HCT116 (cell line): ENCODE results near the gene ADORA1. TPM values are rescaled to one million over a fixed set of nuclear protein-coding genes. Genes with fewer than 3 reads are reported as not detected.

ENCODE experiments used
- ATAC-seq: fragments of 200-7000 bp; cut with Tn5 transposase; 2 replicates; pipeline ENCODE4 v1.9.1; 2020; ENCODE audit warnings: mild to moderate bottlenecking, moderate library complexity
- BruUV-seq: library from RNA; stranded (reverse); fragments of 400-500 nt; replicated peaks from 2 replicates; lab custom pipeline; 2021; lab: Mats Ljungman, UMichigan
- CTCF ChIA-PET: fragments of 300-600 bp; sonication (Branson Sonifier 250); formaldehyde crosslinking; loops from one replicate; lab custom pipeline; 2021; ENCODE audit warnings: antibody characterized with exemption; lab: Charles Lee
- POLR2A ChIA-PET: fragments of 300-600, 350-600 bp; sonication (Branson Sonifier 250); formaldehyde crosslinking; loops from one replicate; lab custom pipeline; 2021; ENCODE audit warnings: antibody characterized with exemption; lab: Charles Lee
- RAD21 ChIA-PET, 2 experiments: fragments of 300-600 bp; sonication (Branson Sonifier 250); formaldehyde crosslinking; loops; one replicate each; lab custom pipeline; 2023; ENCODE audit warnings: low total read pairs in 2 of 2; ENCODE audit not compliant: uncharacterized antibody in 2 of 2, unreplicated experiment in 2 of 2, low non-redundant PET in 1 of 2; lab: Charles Lee
- DNase-seq: peaks from one replicate; pipeline ENCODE4 v3.0.0-alpha.2; 2010; ENCODE audit warnings: low read depth, low spot score
- H2AFZ ChIP-seq: fragments of 200-600 bp; shearing (Covaris generic), sonication (generic); 2 replicates; pipeline ENCODE4 v1.6.1; 2017; ENCODE audit warnings: low read depth, mixed run types, mixed read lengths, antibody characterized with exemption, low read length; ENCODE audit not compliant: poor library complexity, severe bottlenecking
- H3K27ac ChIP-seq: 2 replicates; pipeline ENCODE4 v1.5.1; 2012; ENCODE audit warnings: low read depth, low read length
- H3K27me3 ChIP-seq: fragments of 200-600 bp; sonication (generic); 2 replicates; pipeline ENCODE4 v1.6.1; 2016; ENCODE audit warnings: mixed run types, low read length, mixed read lengths; ENCODE audit not compliant: insufficient read depth
- H3K36me3 ChIP-seq, 2 experiments: fragments of 200-500 bp in 1 of 2; fragments of 200-600 bp in 1 of 2; sonication (Bioruptor generic) in 1 of 2; sonication (generic) in 1 of 2; 2 replicates each; pipeline versions ENCODE4 v1.5.1 to v1.6.1; 2014 to 2016; ENCODE audit warnings: low read length in 2 of 2, inconsistent platforms in 1 of 2, mixed read lengths in 1 of 2, mixed run types in 1 of 2; ENCODE audit not compliant: insufficient read depth in 2 of 2, control insufficient read depth in 1 of 2
- H3K4me1 ChIP-seq, 2 experiments: fragments of 200-600 bp in 1 of 2; sonication (generic) in 1 of 2; 2 replicates each; pipeline versions ENCODE4 v1.5.1 to v1.6.1; 2012 to 2017; ENCODE audit warnings: low read length in 2 of 2, inconsistent platforms in 1 of 2, mild to moderate bottlenecking in 1 of 2, mixed read lengths in 1 of 2, mixed run types in 1 of 2, moderate library complexity in 1 of 2; ENCODE audit not compliant: insufficient read depth in 2 of 2, control insufficient read depth in 1 of 2
- H3K4me2 ChIP-seq: fragments of 200-600 bp; sonication (generic); 2 replicates; pipeline ENCODE4 v1.6.1; 2017; ENCODE audit warnings: mixed run types, low read length, mixed read lengths
- H3K4me3 ChIP-seq, 2 experiments: fragments of 200-600 bp in 1 of 2; sonication (generic) in 1 of 2; replicated peaks in 1 of 2; 2 replicates each; pipeline ENCODE4 v1.5.1; 2011 to 2016; ENCODE audit warnings: low read length in 2 of 2, control low read depth in 1 of 2, low read depth in 1 of 2, mild to moderate bottlenecking in 1 of 2, mixed read lengths in 1 of 2, mixed run types in 1 of 2
- H3K79me2 ChIP-seq: fragments of 200-600 bp; sonication (generic); 2 replicates; pipeline ENCODE4 v1.6.1; 2017; ENCODE audit warnings: mild to moderate bottlenecking, mixed run types, low read length, moderate library complexity, mixed read lengths; ENCODE audit not compliant: insufficient read depth
- H3K9ac ChIP-seq: fragments of 200-600 bp; sonication (generic); 2 replicates; pipeline ENCODE4 v1.6.1; 2016; ENCODE audit warnings: low read length, mixed read lengths
- H3K9me2 ChIP-seq: fragments of 200-600 bp; sonication (generic), shearing (Covaris generic); 2 replicates; pipeline ENCODE4 v1.6.1; 2017; ENCODE audit warnings: mixed run types, mild to moderate bottlenecking, moderate library complexity; ENCODE audit not compliant: insufficient read depth
- H3K9me3 ChIP-seq, 2 experiments: fragments of 200-500 bp in 1 of 2; fragments of 200-600 bp in 1 of 2; sonication (Bioruptor generic) in 1 of 2; sonication (generic) in 1 of 2; 2 replicates each; pipeline ENCODE4 v1.6.1; 2014 to 2017; ENCODE audit warnings: low read length in 2 of 2, mixed read lengths in 2 of 2, inconsistent platforms in 1 of 2, low read depth in 1 of 2, mild to moderate bottlenecking in 1 of 2, mixed run types in 1 of 2, moderate library complexity in 1 of 2; ENCODE audit not compliant: control insufficient read depth in 1 of 2, insufficient read depth in 1 of 2
- H4K20me1 ChIP-seq: fragments of 200-600 bp; sonication (generic), shearing (Covaris generic); 2 replicates; pipeline ENCODE4 v1.6.1; 2017; ENCODE audit warnings: mixed run types, mild to moderate bottlenecking, moderate library complexity; ENCODE audit not compliant: insufficient read depth
- ATF3 ChIP-seq: IDR thresholded peaks from 2 replicates; pipeline ENCODE4 v1.6.1; 2012
- ELF1 ChIP-seq: IDR thresholded peaks from 2 replicates; pipeline ENCODE4 v1.6.1; 2012; ENCODE audit warnings: low read depth, borderline replicate concordance
- MAX ChIP-seq: IDR thresholded peaks from 2 replicates; pipeline ENCODE4 v1.6.1; 2012
- POLR2A ChIP-seq: IDR thresholded peaks from 2 replicates; pipeline ENCODE4 v1.7.0; 2011; ENCODE audit warnings: borderline replicate concordance; ENCODE audit not compliant: insufficient read depth, insufficient read length; ENCODE audit errors: extremely low read depth
- RAD21 ChIP-seq: IDR thresholded peaks from 2 replicates; pipeline ENCODE4 v1.6.1; 2012; ENCODE audit warnings: low read depth, mild to moderate bottlenecking
- intact Hi-C: fragments of 100-400 bp; cut with micrococcal nuclease; formaldehyde crosslinking; loops from 2 replicates; pipeline ENCODE4 v1.10.0; 2022
- total RNA-seq: library from RNA; stranded (reverse); gene quantifications from one replicate; pipeline ENCODE4 v1.2.1, GENCODE V29; 2021; ENCODE audit not compliant: unreplicated experiment
- TF ChIP-seq, protein P1 (sequence below): IDR thresholded peaks from 2 replicates; pipeline ENCODE4 v1.6.1; 2011; ENCODE audit warnings: mild to moderate bottlenecking, low read length, moderate library complexity; ENCODE audit not compliant: insufficient replicate concordance; ENCODE audit errors: extremely low read depth

ADORA1 gene
- total RNA-seq, 1 experiment from 2014 or later: 2.8 TPM

GRCh38 chr1:203103829-203104495 lies 23.6 kb upstream of the ADORA1 start:
- intact Hi-C loops: no loop called here
- ChIA-PET CTCF (interaction anchor here (1.7 kb wide), 1 partner anchor 14 kb away, joined by 6 read pairs; no protein-coding TSS in a partner anchor), RAD21 (no interaction called here), POLR2A (no interaction called here)
- Histone ChIP-seq H4K20me1 (no peaks in the 10 kb centered on the region), H2AFZ (no peak overlapping the region), H3K27ac (no peak overlapping the region), H3K4me3 (no peak overlapping the region), H3K9me3 (no peaks in the 10 kb centered on the region), H3K4me1 (no peaks in the 10 kb centered on the region; a peak in 1 of 4 replicates), H3K27me3 (peaks cover 24% of the 10 kb centered on the region), H3K9me2 (no peaks in the 10 kb centered on the region), H3K4me2 (no peak overlapping the region), H3K79me2 (no peaks in the 10 kb centered on the region), H3K36me3 (no peaks in the 10 kb centered on the region), H3K9ac (no peak overlapping the region)
- ATAC-seq (no peak), DNase-seq (no peak)
- TF ChIP-seq, protein P1, sequence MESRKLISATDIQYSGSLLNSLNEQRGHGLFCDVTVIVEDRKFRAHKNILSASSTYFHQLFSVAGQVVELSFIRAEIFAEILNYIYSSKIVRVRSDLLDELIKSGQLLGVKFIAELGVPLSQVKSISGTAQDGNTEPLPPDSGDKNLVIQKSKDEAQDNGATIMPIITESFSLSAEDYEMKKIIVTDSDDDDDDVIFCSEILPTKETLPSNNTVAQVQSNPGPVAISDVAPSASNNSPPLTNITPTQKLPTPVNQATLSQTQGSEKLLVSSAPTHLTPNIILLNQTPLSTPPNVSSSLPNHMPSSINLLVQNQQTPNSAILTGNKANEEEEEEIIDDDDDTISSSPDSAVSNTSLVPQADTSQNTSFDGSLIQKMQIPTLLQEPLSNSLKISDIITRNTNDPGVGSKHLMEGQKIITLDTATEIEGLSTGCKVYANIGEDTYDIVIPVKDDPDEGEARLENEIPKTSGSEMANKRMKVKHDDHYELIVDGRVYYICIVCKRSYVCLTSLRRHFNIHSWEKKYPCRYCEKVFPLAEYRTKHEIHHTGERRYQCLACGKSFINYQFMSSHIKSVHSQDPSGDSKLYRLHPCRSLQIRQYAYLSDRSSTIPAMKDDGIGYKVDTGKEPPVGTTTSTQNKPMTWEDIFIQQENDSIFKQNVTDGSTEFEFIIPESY: no peak
- TF ChIP-seq ELF1 (no peak), POLR2A (no peak), MAX (no peak), RAD21 (no peak), ATF3 (no peak)
- BruUV-seq: no TSS peak
